Measurements from ENCODE around the gene ZNF81. TPM values are rescaled to one million over a fixed set of nuclear protein-coding genes. Genes with fewer than 3 reads are reported as not detected.

ZNF81 gene
- total RNA-seq, 2 donors from 2014 or later = 4.2 to 6.9 TPM

DNA sequence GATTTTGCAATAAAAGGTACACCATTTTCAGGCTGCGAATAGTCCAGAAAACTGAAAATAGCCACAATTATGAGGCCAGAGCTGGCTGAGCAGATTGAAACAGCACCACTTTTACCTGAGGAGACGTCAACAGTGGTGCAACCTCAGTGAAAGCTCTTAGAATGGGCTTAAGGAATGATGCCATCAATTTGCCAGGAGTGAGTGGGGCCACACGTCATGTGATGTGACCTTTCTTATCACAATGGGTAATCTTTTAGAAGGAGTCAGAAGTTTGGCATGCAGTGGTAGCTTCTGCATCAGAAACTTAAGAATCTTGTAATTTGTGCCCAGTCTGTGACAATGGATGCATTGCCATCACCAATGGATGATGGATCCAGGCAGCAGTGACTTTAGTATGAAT, 27.6 kb downstream of the ZNF81 start:
- no peaks in the 10 kb centered on the region for H3K9me3 ChIP-seq
- no peak overlapping the region for H3K27ac ChIP-seq
- 89 to 90% methylated on average over 2 to 3 of the region's 3 CpGs for WGBS, 2 donors
- intact Hi-C loops (cut with DNase I) = no loop called here
- TF ChIP-seq POLR2A (IDR thresholded peaks at IDR 0.05) = no peak
- TF ChIP-seq CTCF (IDR thresholded peaks at IDR 0.05) = no peak
- DNase-seq (no peak), ATAC-seq (no peak)
- no peaks in the 10 kb centered on the region for H3K36me3 ChIP-seq (replicated peaks in 1 of 2; ENCODE audit: insufficient read depth in 1 of 2, low read depth in 2 of 2)
- no peaks in the 10 kb centered on the region for H3K27me3 ChIP-seq
- H3K4me3 ChIP-seq = no peak overlapping the region
- peaks cover 16% of the 10 kb centered on the region for H3K4me1 ChIP-seq

DNA sequence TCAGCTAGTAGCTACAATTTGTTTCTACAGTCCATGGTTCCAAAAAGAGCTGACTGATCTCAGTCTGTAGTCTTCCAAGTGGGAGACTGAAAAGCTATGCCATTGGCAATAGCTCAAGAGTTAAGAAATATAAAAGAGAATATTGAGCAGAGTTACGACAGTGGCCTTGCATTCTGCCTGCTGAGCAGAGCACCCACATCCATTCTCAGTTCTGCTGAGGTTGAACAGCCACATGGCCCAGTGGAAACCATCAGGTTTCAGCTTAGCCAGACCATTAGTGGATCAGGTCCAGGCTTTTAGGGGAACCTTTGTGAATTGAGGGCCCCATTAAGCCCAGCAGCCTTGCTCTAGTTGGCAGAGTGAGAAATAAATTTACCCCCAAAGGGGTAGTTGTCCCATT, 28.1 kb downstream of the ZNF81 start:
- Histone ChIP-seq H3K27ac (no peak overlapping the region), H3K4me3 (no peak overlapping the region), H3K36me3 (replicated peaks in 1 of 2; ENCODE audit: insufficient read depth in 1 of 2, low read depth in 2 of 2) (no peaks in the 10 kb centered on the region), H3K4me1 (peaks cover 16% of the 10 kb centered on the region), H3K27me3 (no peaks in the 10 kb centered on the region), H3K9me3 (no peaks in the 10 kb centered on the region)
- TF ChIP-seq CTCF (IDR thresholded peaks at IDR 0.05) = no peak
- TF ChIP-seq POLR2A (IDR thresholded peaks at IDR 0.05) = no peak
- ATAC-seq (no peak), DNase-seq (no peak)
- WGBS, 2 donors = 100% methylated on average over 1 of the region's 1 CpG
- intact Hi-C loops (cut with DNase I) = no loop called here

- 89 to 90% methylated on average over 3 of the region's 3 CpGs for WGBS, 2 donors
- Histone ChIP-seq H3K36me3 (replicated peaks in 1 of 2; ENCODE audit: insufficient read depth in 1 of 2, low read depth in 2 of 2) (no peaks in the 10 kb centered on the region), H3K27ac (no peak overlapping the region), H3K9me3 (no peaks in the 10 kb centered on the region), H3K27me3 (no peaks in the 10 kb centered on the region), H3K4me3 (no peak overlapping the region), H3K4me1 (no peaks in the 10 kb centered on the region)
- intact Hi-C loops (cut with DNase I) = no loop called here
- TF ChIP-seq CTCF (IDR thresholded peaks at IDR 0.05) = no peak
- TF ChIP-seq POLR2A (IDR thresholded peaks at IDR 0.05) = no peak
- ATAC-seq (no peak), DNase-seq (no peak)
These were observed 36.4 kb downstream of the ZNF81 start for GRCh38 chrX:47873123-47873522.

DNA sequence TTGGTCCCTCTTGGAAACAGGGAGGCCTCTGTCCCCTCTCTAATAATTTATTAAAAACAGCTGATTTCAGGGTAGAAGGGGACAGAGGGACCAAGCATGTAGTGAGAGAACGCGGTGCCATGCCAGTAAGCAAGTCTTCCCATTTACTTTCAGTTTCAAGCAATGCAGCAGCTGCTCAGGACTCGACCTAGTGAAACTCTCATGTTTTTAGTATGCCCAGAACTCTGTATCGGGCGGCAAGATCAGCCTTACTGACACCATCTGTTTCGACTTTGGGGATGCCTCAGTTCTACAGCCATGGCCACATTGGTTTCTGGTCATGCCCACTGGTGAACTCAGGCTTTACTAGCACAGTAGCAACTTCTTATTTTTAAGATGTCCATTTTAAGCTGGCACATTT, 40.6 kb downstream of the ZNF81 start:
- WGBS, 2 donors = 93% methylated on average over 5 to 6 of the region's 6 CpGs
- DNase-seq = no peak
- Histone ChIP-seq H3K27ac (no peak overlapping the region), H3K27me3 (no peaks in the 10 kb centered on the region), H3K4me3 (no peak overlapping the region), H3K9me3 (no peaks in the 10 kb centered on the region), H3K36me3 (replicated peaks in 1 of 2; ENCODE audit: insufficient read depth in 1 of 2, low read depth in 2 of 2) (no peaks in the 10 kb centered on the region), H3K4me1 (no peaks in the 10 kb centered on the region)
- intact Hi-C loops (cut with DNase I) = no loop called here
- ATAC-seq = no peak
- TF ChIP-seq CTCF (IDR thresholded peaks at IDR 0.05) = no peak
- TF ChIP-seq POLR2A (IDR thresholded peaks at IDR 0.05) = no peak

DNA sequence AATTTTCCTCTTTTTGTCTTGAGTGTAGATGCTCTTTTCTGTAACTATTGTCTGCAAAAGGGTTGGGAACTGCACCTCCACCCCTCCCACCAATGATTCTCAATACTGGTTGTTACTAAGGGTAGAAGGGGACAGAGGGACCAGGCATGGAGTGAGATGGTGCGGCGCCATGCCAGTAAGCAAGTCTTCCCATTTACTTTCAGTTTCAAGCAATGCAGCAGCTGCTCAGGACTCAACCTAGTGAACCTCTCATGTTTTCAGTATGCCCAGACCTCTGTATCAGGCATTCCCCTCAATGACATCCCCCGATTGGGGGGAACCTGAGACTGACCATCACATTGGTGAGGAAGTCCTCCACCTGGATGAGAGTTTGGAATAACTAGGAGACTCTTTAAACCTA, 41.5 kb downstream of the ZNF81 start:
- TF ChIP-seq POLR2A (IDR thresholded peaks at IDR 0.05) = no peak
- no peak for TF ChIP-seq CTCF (IDR thresholded peaks at IDR 0.05)
- no peaks in the 10 kb centered on the region for H3K36me3 ChIP-seq (replicated peaks in 1 of 2; ENCODE audit: insufficient read depth in 1 of 2, low read depth in 2 of 2)
- no peak overlapping the region for H3K4me3 ChIP-seq
- no peaks in the 10 kb centered on the region for H3K27me3 ChIP-seq
- no peak overlapping the region for H3K27ac ChIP-seq
- H3K4me1 ChIP-seq = no peaks in the 10 kb centered on the region
- ATAC-seq (no peak), DNase-seq (no peak)
- intact Hi-C loops (cut with DNase I) = no loop called here
- no peaks in the 10 kb centered on the region for H3K9me3 ChIP-seq
- 87 to 100% methylated on average over 3 of the region's 3 CpGs for WGBS, 2 donors
